Brain microvascular endothelial cell (primary cell): ENCODE results near the gene ATXN8OS.
A peak's percentile ranks its signal among the peaks of the same experiment; 100 is the strongest.

Experiments
- DNase-seq: peaks from one replicate; pipeline ENCODE4 v3.0.0-alpha.2; 2020
- H3K27ac ChIP-seq: fragments of 250-450 bp; sonication (Bioruptor Pico); 2 replicates; pipeline ENCODE4 v1.5.1; 2020; ENCODE audit warnings: mild to moderate bottlenecking, moderate library complexity
- H3K27me3 ChIP-seq: fragments of 250-450 bp; sonication (Bioruptor Pico); replicated peaks from 2 replicates; pipeline ENCODE4 v1.5.1; 2020; ENCODE audit warnings: mild to moderate bottlenecking
- H3K36me3 ChIP-seq: fragments of 250-450 bp; sonication (Bioruptor Pico); replicated peaks from 2 replicates; pipeline ENCODE4 v1.5.1; 2020; ENCODE audit warnings: mild to moderate bottlenecking
- H3K4me3 ChIP-seq: 2 replicates; pipeline ENCODE4 v1.5.1; 2011; ENCODE audit warnings: low read depth, mild to moderate bottlenecking, control low read depth, low read length, moderate library complexity
- CTCF ChIP-seq: IDR thresholded peaks from 2 replicates; pipeline ENCODE4 v1.5.1; 2011; ENCODE audit warnings: low read depth, mild to moderate bottlenecking, moderate library complexity, low read length, control low read depth, inconsistent platforms; ENCODE audit errors: missing control alignments
- in situ Hi-C: cut with HindIII; loops from 2 replicates; pipeline ENCODE4 v1.10.0; 2017; ENCODE audit warnings: low sequenced_read_pairs, low pct_ligation_motif_present

ATXN8OS gene

DNA sequence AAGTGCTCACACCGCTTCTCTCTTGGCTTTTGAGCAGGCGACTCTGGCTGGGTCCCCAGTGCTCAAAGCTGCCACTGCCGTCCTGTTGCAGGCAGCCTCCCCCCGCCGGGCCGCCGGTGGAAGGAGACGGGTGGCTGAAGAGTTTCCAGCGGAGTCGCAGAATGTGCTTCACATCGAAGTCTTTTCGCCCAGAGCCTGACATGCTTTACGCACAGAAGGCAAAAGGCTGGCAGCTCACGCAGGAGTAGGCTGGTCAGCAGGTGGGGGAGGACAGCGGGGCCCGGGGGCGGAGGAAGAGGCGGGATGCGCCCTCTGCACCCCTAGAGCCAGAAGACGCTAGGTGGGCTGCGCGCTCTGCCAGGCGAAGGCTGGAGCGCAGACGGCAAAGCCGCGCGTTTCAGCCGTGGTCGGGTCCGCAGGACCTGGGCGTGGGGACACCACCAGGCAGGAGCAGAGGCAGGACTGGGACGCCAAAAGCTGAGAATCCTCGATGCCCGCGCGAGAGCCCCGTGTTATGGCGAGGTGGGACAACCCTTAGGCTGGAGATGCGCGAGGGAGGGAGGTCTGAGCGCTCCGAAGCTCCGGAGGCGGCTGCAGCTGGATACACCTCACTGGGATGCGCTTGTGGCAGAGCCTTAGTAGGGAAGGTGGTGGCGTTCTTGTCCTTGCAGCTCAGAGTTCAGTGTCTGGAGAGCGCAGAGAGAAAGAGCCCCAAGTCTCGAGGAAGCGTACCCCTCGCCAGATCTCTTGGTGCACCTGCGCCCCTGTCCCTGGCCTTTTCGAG is at the start of gene ATXN8OS:
Gene ATXN8OS (plus strand): TSS at position 329 of the 784 bp plus-strand sequence.
- H3K4me3 ChIP-seq = peak within 1 kb of the TSS; percentile 37
- no peaks in the 10 kb centered on the region for H3K27me3 ChIP-seq
- H3K36me3 ChIP-seq = no peaks in the 10 kb centered on the region
- in situ Hi-C loops = no loop called here
- no peak within 1 kb of the TSS for H3K27ac ChIP-seq
- DNase-seq = no peak
- no peak for TF ChIP-seq CTCF

- no peak for DNase-seq
- Histone ChIP-seq H3K4me3 (no peak overlapping the region), H3K27ac (no peak overlapping the region), H3K36me3 (no peaks in the 10 kb centered on the region), H3K27me3 (no peaks in the 10 kb centered on the region)
- TF ChIP-seq CTCF = no peak
- in situ Hi-C loops = no loop called here
These were observed 27.6 kb upstream of the ATXN8OS start for GRCh38 chr13:70080012-70080411.

DNA sequence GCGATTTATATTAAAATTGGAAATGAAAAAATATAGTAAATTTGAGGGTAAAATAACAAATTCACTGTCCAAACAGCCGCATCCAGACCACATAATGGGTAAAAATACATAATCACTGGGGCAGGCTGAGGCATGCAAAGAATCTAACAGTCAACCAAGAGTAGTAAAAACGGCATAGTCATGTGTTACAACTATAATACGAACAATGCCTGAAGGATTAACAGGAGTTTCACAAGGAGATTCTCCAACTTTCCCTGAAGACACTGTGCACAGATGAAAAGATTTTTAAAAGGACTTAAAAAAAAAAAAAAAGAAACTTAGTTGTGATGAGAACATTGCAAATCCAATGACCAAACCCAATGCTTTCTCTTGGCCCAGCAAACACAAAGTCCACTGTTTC is 20.4 kb upstream of the ATXN8OS start:
- H3K4me3 ChIP-seq = no peak overlapping the region
- in situ Hi-C loops = no loop called here
- no peak for DNase-seq
- H3K36me3 ChIP-seq = no peaks in the 10 kb centered on the region
- no peak overlapping the region for H3K27ac ChIP-seq
- no peak for TF ChIP-seq CTCF
- no peaks in the 10 kb centered on the region for H3K27me3 ChIP-seq

DNA sequence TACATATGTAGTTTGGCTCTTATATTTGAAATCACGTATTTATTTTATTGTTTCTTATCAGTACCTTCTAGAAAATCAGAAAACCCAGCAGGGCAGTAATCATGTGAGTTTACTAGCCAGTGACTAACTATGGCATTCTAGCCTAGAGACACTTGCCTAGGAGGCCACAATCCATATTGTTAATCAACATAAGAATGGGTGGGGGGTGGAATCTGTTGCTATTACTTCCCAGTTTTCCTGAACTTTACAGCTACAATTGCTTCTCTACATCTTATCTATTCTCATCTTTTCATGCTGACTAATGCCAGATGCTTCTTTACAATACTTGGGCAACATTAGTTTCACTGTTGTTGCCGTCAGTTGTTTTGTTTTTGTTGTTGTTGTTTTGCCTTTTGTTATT is 18.7 kb upstream of the ATXN8OS start:
- TF ChIP-seq CTCF = no peak
- Histone ChIP-seq H3K36me3 (no peaks in the 10 kb centered on the region), H3K4me3 (no peak overlapping the region), H3K27ac (no peak overlapping the region), H3K27me3 (no peaks in the 10 kb centered on the region)
- DNase-seq = no peak
- in situ Hi-C loops = no loop called here

- Histone ChIP-seq H3K4me3 (no peak overlapping the region), H3K27me3 (no peaks in the 10 kb centered on the region), H3K27ac (no peak overlapping the region), H3K36me3 (no peaks in the 10 kb centered on the region)
- DNase-seq = no peak
- in situ Hi-C loops = no loop called here
- no peak for TF ChIP-seq CTCF
These were observed 17.4 kb upstream of the ATXN8OS start for GRCh38 chr13:70090036-70090723.
